Measurements from ENCODE around the gene CAPN12. TPM values are rescaled to one million over a fixed set of nuclear protein-coding genes. Genes with fewer than 3 reads are reported as not detected.
A peak's percentile ranks its signal among the peaks of the same experiment; 100 is the strongest.

The CAPN12 gene
- total RNA-seq, 1 experiment from 2014 or later, result 8.8 TPM

DNA sequence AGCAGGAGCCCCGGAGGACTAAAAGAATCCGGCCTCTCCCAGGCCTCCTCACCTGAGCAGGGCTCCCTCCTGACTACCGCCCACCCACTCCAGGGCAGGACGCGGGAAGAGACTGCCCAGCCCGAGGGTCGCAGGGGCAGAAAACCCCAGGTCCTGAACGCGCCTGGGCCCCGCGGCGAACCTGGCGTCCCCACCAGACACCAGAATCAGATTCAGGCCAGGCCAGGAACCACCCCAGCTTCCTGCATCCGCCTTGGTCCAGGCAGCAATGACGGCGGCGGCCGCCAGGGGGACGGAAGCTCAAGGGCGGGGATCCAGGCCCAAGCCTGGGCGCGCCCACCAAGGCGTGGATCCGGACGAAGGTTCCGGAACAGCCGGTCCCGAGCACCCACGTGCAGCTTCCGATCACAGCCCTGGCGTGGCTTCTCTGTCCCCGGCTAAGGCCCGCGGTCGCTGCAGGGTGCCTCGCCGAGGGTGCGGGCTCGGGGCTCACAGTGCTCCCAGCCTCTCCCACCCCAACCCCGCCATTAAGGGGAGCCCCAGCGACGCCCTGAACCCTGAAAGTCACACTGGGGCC is 25.4 kb upstream of the CAPN12 start:
- H3K4me2 ChIP-seq (ENCODE audit: low read length), result 0 out of 2 replicates have a peak overlapping the region, but pooled peaks have one; percentile 39
- intact Hi-C loops (cut with micrococcal nuclease), result no loop called here
- ChIA-PET RAD21 (ENCODE audit: low non-redundant PET in 1 of 2, low total read pairs in 2 of 2, uncharacterized antibody in 2 of 2, unreplicated experiment in 2 of 2) (no interaction called here), CTCF (interaction anchor here (0.7 to 1.7 kb wide), 11 partner anchors 9 to 161 kb away, joined by 3 to 10 read pairs (median 3); partner anchors contain the start of genes LGALS7B, MRPS12, NFKBIB and SARS2), POLR2A (interaction anchor here (1.3 kb wide), 1 partner anchor 53 kb away, joined by 6 read pairs; no protein-coding TSS in a partner anchor)
- TF ChIP-seq RAD21 (IDR thresholded peaks at IDR 0.05; ENCODE audit: low read depth) (peak; percentile 57), ZFX (IDR thresholded peaks at IDR 0.05) (peak; percentile 64; the same call in 1 of the 2 replicates), TCF7L2 (IDR thresholded peaks at IDR 0.05; ENCODE audit: borderline replicate concordance, extremely low read depth, insufficient read depth, insufficient read length) (no peak), SRF (IDR thresholded peaks at IDR 0.05; ENCODE audit: low read depth) (no peak), ELF1 (IDR thresholded peaks at IDR 0.05; ENCODE audit: borderline replicate concordance, low read depth) (no peak), CEBPB (IDR thresholded peaks at IDR 0.05; ENCODE audit: low read depth) (no peak), POLR2AphosphoS5 (IDR thresholded peaks at IDR 0.05; ENCODE audit: low read depth, low read length) (no peak), JUND (IDR thresholded peaks at IDR 0.05) (no peak)
- TF ChIP-seq, protein P1, sequence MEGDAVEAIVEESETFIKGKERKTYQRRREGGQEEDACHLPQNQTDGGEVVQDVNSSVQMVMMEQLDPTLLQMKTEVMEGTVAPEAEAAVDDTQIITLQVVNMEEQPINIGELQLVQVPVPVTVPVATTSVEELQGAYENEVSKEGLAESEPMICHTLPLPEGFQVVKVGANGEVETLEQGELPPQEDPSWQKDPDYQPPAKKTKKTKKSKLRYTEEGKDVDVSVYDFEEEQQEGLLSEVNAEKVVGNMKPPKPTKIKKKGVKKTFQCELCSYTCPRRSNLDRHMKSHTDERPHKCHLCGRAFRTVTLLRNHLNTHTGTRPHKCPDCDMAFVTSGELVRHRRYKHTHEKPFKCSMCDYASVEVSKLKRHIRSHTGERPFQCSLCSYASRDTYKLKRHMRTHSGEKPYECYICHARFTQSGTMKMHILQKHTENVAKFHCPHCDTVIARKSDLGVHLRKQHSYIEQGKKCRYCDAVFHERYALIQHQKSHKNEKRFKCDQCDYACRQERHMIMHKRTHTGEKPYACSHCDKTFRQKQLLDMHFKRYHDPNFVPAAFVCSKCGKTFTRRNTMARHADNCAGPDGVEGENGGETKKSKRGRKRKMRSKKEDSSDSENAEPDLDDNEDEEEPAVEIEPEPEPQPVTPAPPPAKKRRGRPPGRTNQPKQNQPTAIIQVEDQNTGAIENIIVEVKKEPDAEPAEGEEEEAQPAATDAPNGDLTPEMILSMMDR (IDR thresholded peaks at IDR 0.05 in 2 of 3, conservative IDR thresholded peaks at IDR 0.05 in 1 of 3; ENCODE audit: borderline replicate concordance in 1 of 3, insufficient read depth in 1 of 3, low read depth in 2 of 3, low read length in 2 of 3), result peak; percentile 38 to 67 (median 60); a peak in 5 of 6 replicates
- TF ChIP-seq, protein P2, sequence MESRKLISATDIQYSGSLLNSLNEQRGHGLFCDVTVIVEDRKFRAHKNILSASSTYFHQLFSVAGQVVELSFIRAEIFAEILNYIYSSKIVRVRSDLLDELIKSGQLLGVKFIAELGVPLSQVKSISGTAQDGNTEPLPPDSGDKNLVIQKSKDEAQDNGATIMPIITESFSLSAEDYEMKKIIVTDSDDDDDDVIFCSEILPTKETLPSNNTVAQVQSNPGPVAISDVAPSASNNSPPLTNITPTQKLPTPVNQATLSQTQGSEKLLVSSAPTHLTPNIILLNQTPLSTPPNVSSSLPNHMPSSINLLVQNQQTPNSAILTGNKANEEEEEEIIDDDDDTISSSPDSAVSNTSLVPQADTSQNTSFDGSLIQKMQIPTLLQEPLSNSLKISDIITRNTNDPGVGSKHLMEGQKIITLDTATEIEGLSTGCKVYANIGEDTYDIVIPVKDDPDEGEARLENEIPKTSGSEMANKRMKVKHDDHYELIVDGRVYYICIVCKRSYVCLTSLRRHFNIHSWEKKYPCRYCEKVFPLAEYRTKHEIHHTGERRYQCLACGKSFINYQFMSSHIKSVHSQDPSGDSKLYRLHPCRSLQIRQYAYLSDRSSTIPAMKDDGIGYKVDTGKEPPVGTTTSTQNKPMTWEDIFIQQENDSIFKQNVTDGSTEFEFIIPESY (IDR thresholded peaks at IDR 0.05; ENCODE audit: extremely low read depth, insufficient replicate concordance, low read length), result no peak
- TF ChIP-seq, protein P3, sequence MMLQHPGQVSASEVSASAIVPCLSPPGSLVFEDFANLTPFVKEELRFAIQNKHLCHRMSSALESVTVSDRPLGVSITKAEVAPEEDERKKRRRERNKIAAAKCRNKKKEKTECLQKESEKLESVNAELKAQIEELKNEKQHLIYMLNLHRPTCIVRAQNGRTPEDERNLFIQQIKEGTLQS (IDR thresholded peaks at IDR 0.05), result no peak
- TF ChIP-seq, protein P4, sequence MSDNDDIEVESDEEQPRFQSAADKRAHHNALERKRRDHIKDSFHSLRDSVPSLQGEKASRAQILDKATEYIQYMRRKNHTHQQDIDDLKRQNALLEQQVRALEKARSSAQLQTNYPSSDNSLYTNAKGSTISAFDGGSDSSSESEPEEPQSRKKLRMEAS (IDR thresholded peaks at IDR 0.05), result peak; percentile 39; the same call in 1 of the 2 replicates
- H3K4me3 ChIP-seq (replicated peaks in 1 of 2; ENCODE audit: low read depth in 1 of 2, low read length in 2 of 2), result no peak overlapping the region
- H3K4me1 ChIP-seq (ENCODE audit: control insufficient read depth in 1 of 2, insufficient read depth in 2 of 2, low read length in 2 of 2), result peaks cover 0 to 6% of the 10 kb centered on the region in 2 experiments; a peak in 1 of 4 replicates
- H2AFZ ChIP-seq (ENCODE audit: low read depth, low read length, poor library complexity, severe bottlenecking), result no peak overlapping the region
- no peaks in the 10 kb centered on the region for H3K27me3 ChIP-seq (ENCODE audit: insufficient read depth, low read length)
- no peaks in the 10 kb centered on the region for H4K20me1 ChIP-seq (ENCODE audit: insufficient read depth)
- no TSS peak for BruUV-seq (replicated peaks)
- H3K79me2 ChIP-seq (ENCODE audit: insufficient read depth, low read length), result no peaks in the 10 kb centered on the region
- no peaks in the 10 kb centered on the region for H3K36me3 ChIP-seq (ENCODE audit: control insufficient read depth in 1 of 2, insufficient read depth in 2 of 2, low read length in 2 of 2)
- H3K9me2 ChIP-seq (ENCODE audit: insufficient read depth), result no peaks in the 10 kb centered on the region
- no peaks in the 10 kb centered on the region for H3K9me3 ChIP-seq (ENCODE audit: control insufficient read depth in 1 of 2, insufficient read depth in 1 of 2, low read depth in 1 of 2, low read length in 2 of 2)
- DNase-seq (ENCODE audit: low read depth, low spot score) (peak; percentile 19), ATAC-seq (peak; percentile 79)
- peak overlapping the region; percentile 52; the same call in 1 of the 2 replicates for H3K27ac ChIP-seq (ENCODE audit: low read depth, low read length)
- H3K9ac ChIP-seq (ENCODE audit: low read length), result no peak overlapping the region
